Osteocyte (in vitro differentiated cells): Measurements from ENCODE around the gene CYP19A1. TPM values are rescaled to one million over a fixed set of nuclear protein-coding genes. Genes with fewer than 3 reads are reported as not detected.
"Not testable (repeated sequence)": the region's sequence is repeated elsewhere in the genome, so short reads cannot be mapped to it uniquely, and the experiment has no call there.

Experiments
- DNase-seq: peaks from one replicate; pipeline ENCODE4 v3.0.0; 2021; ENCODE audit warnings: mixed read lengths; ENCODE audit not compliant: unreplicated experiment; ENCODE audit errors: extremely low spot score
- H3K27ac Mint-ChIP-seq: one replicate; pipeline ENCODE4 v1.8.0; 2021; ENCODE audit warnings: mild to moderate bottlenecking, mixed read lengths; ENCODE audit not compliant: unreplicated experiment
- H3K27me3 Mint-ChIP-seq: one replicate; pipeline ENCODE4 v1.8.0; 2021; ENCODE audit warnings: mixed read lengths; ENCODE audit not compliant: unreplicated experiment
- H3K36me3 Mint-ChIP-seq: one replicate; pipeline ENCODE4 v1.8.0; 2021; ENCODE audit warnings: mixed read lengths; ENCODE audit not compliant: unreplicated experiment
- H3K4me1 Mint-ChIP-seq: one replicate; pipeline ENCODE4 v1.8.0; 2021; ENCODE audit warnings: mixed read lengths; ENCODE audit not compliant: unreplicated experiment
- H3K4me3 Mint-ChIP-seq: one replicate; pipeline ENCODE4 v1.8.0; 2021; ENCODE audit warnings: mild to moderate bottlenecking, moderate library complexity, mixed read lengths; ENCODE audit not compliant: unreplicated experiment
- H3K9me3 Mint-ChIP-seq: one replicate; pipeline ENCODE4 v1.8.0; 2021; ENCODE audit warnings: mixed read lengths; ENCODE audit not compliant: unreplicated experiment
- total RNA-seq: library from RNA; stranded (reverse); gene quantifications from 2 replicates; pipeline ENCODE4 v1.2.1, GENCODE V29; 2021
- TF ChIP-seq, protein P1 (sequence below): fragments of 200-600 bp; sonication (generic); IDR thresholded peaks from 2 replicates; pipeline ENCODE4 v1.5.0; 2021; ENCODE audit warnings: antibody characterized with exemption, mild to moderate bottlenecking, moderate library complexity

CYP19A1 gene
- total RNA-seq, 1 donor from 2014 or later: not detected

DNA sequence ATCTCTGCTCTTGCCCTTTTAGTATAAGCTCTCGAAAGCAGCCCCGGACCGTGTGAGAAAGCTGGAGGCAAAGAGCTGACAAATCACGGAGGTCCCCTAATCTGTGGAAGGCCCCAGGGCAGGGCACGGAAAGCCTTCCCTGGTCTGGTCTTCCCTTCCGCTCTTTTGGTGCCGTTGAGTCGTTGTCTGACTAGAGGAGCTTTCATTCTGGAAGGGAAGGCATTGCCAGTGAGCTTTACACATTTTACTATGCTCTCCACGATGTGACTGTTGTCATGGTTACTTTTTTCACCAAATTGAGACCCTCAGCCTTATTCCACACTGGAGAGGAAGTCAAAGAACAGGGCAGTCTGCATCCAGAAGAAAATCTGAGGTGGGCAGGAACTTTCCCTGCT, 71.7 kb downstream of the CYP19A1 start:
- Mint-ChIP-seq H3K27me3 (peaks cover 27% of the 10 kb centered on the region), H3K36me3 (no peaks in the 10 kb centered on the region), H3K9me3 (no peaks in the 10 kb centered on the region), H3K4me3 (peak overlapping the region; percentile 74), H3K27ac (no peak overlapping the region), H3K4me1 (peaks cover 8% of the 10 kb centered on the region)
- DNase-seq: no peak
- TF ChIP-seq, protein P1, sequence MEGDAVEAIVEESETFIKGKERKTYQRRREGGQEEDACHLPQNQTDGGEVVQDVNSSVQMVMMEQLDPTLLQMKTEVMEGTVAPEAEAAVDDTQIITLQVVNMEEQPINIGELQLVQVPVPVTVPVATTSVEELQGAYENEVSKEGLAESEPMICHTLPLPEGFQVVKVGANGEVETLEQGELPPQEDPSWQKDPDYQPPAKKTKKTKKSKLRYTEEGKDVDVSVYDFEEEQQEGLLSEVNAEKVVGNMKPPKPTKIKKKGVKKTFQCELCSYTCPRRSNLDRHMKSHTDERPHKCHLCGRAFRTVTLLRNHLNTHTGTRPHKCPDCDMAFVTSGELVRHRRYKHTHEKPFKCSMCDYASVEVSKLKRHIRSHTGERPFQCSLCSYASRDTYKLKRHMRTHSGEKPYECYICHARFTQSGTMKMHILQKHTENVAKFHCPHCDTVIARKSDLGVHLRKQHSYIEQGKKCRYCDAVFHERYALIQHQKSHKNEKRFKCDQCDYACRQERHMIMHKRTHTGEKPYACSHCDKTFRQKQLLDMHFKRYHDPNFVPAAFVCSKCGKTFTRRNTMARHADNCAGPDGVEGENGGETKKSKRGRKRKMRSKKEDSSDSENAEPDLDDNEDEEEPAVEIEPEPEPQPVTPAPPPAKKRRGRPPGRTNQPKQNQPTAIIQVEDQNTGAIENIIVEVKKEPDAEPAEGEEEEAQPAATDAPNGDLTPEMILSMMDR: no peak

DNA sequence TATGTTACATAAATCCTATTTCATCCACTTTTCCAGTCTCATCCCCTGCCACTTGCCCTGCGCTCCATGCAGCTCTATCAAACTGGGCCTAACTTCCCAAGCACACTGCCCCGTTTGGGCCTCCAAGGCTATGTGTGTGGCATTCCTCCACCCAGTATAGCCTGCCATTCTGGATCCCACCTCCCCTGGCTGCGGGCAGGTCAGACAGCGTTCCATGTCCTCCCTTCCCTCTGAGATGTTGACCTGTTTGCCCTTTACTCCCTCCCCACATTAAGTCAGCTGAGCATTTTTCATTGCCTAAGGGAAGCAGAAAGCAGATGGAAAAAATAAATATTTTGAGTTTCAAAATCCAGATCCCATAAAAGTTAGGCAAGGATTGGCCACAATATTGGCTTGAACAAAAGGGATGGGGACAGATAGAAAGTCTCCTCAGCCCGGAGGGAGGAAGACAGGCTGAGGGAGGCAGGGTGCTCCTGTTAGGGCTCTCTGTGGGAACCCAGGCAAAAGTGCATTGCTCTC, 73.3 kb downstream of the CYP19A1 start:
- H3K4me1 Mint-ChIP-seq: peaks cover 8% of the 10 kb centered on the region
- TF ChIP-seq, protein P1: no peak
- peaks cover 27% of the 10 kb centered on the region for H3K27me3 Mint-ChIP-seq
- peaks cover 5% of the 10 kb centered on the region for H3K9me3 Mint-ChIP-seq
- H3K4me3 Mint-ChIP-seq: no peak overlapping the region
- no peak for DNase-seq
- H3K36me3 Mint-ChIP-seq: no peaks in the 10 kb centered on the region
- H3K27ac Mint-ChIP-seq: no peak overlapping the region

DNA sequence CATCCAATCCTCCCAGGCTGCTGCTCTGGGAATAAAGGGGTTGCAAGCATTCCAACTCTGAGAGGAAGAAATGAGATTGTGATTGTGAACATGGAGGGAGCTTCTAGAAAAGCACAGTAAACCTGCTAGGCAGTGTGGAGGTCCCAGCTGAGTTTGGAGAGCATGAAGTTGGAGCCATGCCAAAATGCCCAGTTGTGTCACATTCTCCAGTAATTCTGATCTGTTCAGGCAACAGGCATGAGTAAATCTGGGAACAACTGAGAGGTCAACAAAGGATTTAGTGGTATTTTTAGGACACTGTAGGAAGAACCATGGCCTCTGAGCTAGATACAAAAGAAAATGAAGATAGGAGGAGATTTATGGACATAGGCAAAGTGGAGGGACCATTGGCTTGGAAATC, 74.7 kb downstream of the CYP19A1 start:
- no peak overlapping the region for H3K4me3 Mint-ChIP-seq
- H3K36me3 Mint-ChIP-seq: no peaks in the 10 kb centered on the region
- TF ChIP-seq, protein P1: no peak
- H3K27ac Mint-ChIP-seq: no peak overlapping the region
- H3K27me3 Mint-ChIP-seq: peaks cover 41% of the 10 kb centered on the region
- peaks cover 8% of the 10 kb centered on the region for H3K4me1 Mint-ChIP-seq
- DNase-seq: no peak
- peaks cover 5% of the 10 kb centered on the region for H3K9me3 Mint-ChIP-seq

DNA sequence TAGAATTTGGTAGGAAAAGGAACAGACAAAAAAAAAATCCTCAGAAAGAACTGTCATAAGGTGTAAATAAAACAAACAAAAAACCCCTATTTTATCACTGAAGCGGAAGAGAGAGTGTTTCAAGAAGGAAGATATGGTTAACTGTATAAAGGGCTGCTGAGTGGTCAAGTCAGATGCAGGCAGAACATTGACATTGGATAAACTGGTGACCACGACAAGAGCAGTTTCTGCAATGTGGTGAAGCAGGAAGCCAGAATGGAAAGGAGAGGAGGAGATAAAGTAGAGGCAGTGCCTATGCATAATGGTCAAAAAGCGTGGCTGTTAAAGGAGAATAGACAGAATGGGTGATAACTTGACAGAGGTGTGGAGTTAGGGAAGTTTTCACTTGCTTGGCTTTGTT, 75.3 kb downstream of the CYP19A1 start:
- no peak overlapping the region for H3K4me3 Mint-ChIP-seq
- no peak for DNase-seq
- no peak overlapping the region for H3K27ac Mint-ChIP-seq
- H3K9me3 Mint-ChIP-seq: peaks cover 5% of the 10 kb centered on the region
- peaks cover 42% of the 10 kb centered on the region for H3K27me3 Mint-ChIP-seq
- TF ChIP-seq, protein P1: no peak
- no peaks in the 10 kb centered on the region for H3K36me3 Mint-ChIP-seq
- peaks cover 8% of the 10 kb centered on the region for H3K4me1 Mint-ChIP-seq

GRCh38 chr15:51262463-51262862, 75.9 kb downstream of the CYP19A1 start:
- TF ChIP-seq, protein P1: no peak
- Mint-ChIP-seq H3K4me1 (peaks cover 8% of the 10 kb centered on the region), H3K36me3 (no peaks in the 10 kb centered on the region), H3K27ac (no peak overlapping the region), H3K27me3 (peaks cover 41% of the 10 kb centered on the region), H3K9me3 (peaks cover 5% of the 10 kb centered on the region), H3K4me3 (no peak overlapping the region)
- no peak for DNase-seq

GRCh38 chr15:51261113-51261512, 77.3 kb downstream of the CYP19A1 start:
- not testable (repeated sequence) for DNase-seq, H3K9me3 Mint-ChIP-seq, H3K4me1 Mint-ChIP-seq, H3K27ac Mint-ChIP-seq, H3K36me3 Mint-ChIP-seq, H3K4me3 Mint-ChIP-seq
- peaks cover 37% of the 10 kb centered on the region for H3K27me3 Mint-ChIP-seq
